Mesendoderm (in vitro differentiated cells): ENCODE data around the gene TMEM222.

Experiments used
- DNase-seq: peaks from one replicate; pipeline ENCODE4 v3.0.0; 2013
- H2AK5ac ChIP-seq: 2 replicates; pipeline ENCODE4 v1.6.1; 2013; ENCODE audit warnings: low read length, inconsistent platforms
- H2BK120ac ChIP-seq: 2 replicates; pipeline ENCODE4 v1.6.1; 2013; ENCODE audit warnings: low read depth, mild to moderate bottlenecking, low read length, moderate library complexity, mixed read lengths
- H2BK15ac ChIP-seq: replicated peaks from 2 replicates; pipeline ENCODE4 v1.6.1; 2013; ENCODE audit warnings: low read depth, mild to moderate bottlenecking, moderate library complexity
- H2BK5ac ChIP-seq: 2 replicates; pipeline ENCODE4 v1.6.1; 2013; ENCODE audit warnings: low read length, inconsistent platforms
- H3K18ac ChIP-seq: 2 replicates; pipeline ENCODE4 v1.6.1; 2013; ENCODE audit warnings: mild to moderate bottlenecking, low read length, mixed read lengths
- H3K23ac ChIP-seq: one replicate; pipeline ENCODE4 v1.6.1; 2013; ENCODE audit warnings: low read length
- H3K27ac ChIP-seq: 2 replicates; pipeline ENCODE4 v1.5.1; 2013; ENCODE audit warnings: low read depth, mild to moderate bottlenecking, inconsistent platforms, low read length, moderate library complexity
- H3K27me3 ChIP-seq: 2 replicates; pipeline ENCODE4 v1.6.1; 2013; ENCODE audit warnings: low read length, control low read depth, mild to moderate bottlenecking, inconsistent platforms; ENCODE audit not compliant: insufficient read depth, poor library complexity
- H3K36me3 ChIP-seq: 2 replicates; pipeline ENCODE4 v1.6.1; 2013; ENCODE audit warnings: low read length, inconsistent platforms; ENCODE audit not compliant: control insufficient read depth, insufficient read depth
- H3K4ac ChIP-seq: one replicate; pipeline ENCODE4 v1.6.1; 2013; ENCODE audit warnings: low read depth, mild to moderate bottlenecking, low read length, moderate library complexity
- H3K4me1 ChIP-seq: 2 replicates; pipeline ENCODE4 v1.6.1; 2013; ENCODE audit warnings: low read depth, low read length, inconsistent platforms; ENCODE audit not compliant: control insufficient read depth
- H3K4me2 ChIP-seq: 2 replicates; pipeline ENCODE4 v1.6.1; 2013; ENCODE audit warnings: low read length
- H3K4me3 ChIP-seq: 2 replicates; pipeline ENCODE4 v1.5.1; 2013; ENCODE audit warnings: mild to moderate bottlenecking, low read length
- H3K56ac ChIP-seq: one replicate; pipeline ENCODE4 v1.6.1; 2013; ENCODE audit warnings: low read length
- H3K79me1 ChIP-seq: 2 replicates; pipeline ENCODE4 v1.6.1; 2013; ENCODE audit warnings: low read length, inconsistent platforms
- H3K79me2 ChIP-seq: 2 replicates; pipeline ENCODE4 v1.6.1; 2013; ENCODE audit warnings: mild to moderate bottlenecking, low read length; ENCODE audit not compliant: control insufficient read depth, insufficient read depth
- H3K9ac ChIP-seq: 2 replicates; pipeline ENCODE4 v1.6.1; 2013; ENCODE audit warnings: low read length, inconsistent platforms
- H4K5ac ChIP-seq: one replicate; pipeline ENCODE4 v1.6.1; 2013; ENCODE audit warnings: low read length
- H4K8ac ChIP-seq: one replicate; pipeline ENCODE4 v1.6.1; 2013; ENCODE audit warnings: low read depth, mild to moderate bottlenecking, control low read depth, low read length, moderate library complexity
- WGBS: extraction: QIAGEN DNeasy Blood & Tissue Kit; methylation state at CpG from one replicate; pipeline ENCODE4 v1.1.7; 2013; ENCODE audit warnings: low lambda C conversion rate, missing lambda C conversion rate; ENCODE audit not compliant: insufficient coverage; ENCODE audit errors: extremely low coverage; 5-methylcytosine and 5-hydroxymethylcytosine counted together

TMEM222 gene

DNA sequence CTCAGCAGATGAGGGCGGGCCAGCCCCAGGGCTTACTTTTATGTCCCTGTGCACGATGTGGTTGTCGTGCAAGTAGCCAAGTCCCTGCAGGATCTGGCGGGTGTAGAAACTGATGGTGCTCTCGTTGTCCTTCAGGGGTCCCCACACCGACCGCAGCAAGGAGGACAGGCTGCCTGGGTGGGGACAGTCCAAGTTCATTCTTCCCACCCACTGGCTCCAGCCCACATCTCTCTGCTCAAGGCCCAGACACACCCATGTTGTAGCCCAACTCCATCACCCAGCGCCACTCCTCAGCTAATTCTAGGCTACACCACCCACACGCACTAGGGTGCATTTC is 37.8 kb downstream of the TMEM222 start:
- Histone ChIP-seq H3K79me1 (no peaks in the 10 kb centered on the region), H3K27ac (no peak overlapping the region), H2AK5ac (no peak overlapping the region), H3K79me2 (no peaks in the 10 kb centered on the region), H3K18ac (no peak overlapping the region), H3K36me3 (no peaks in the 10 kb centered on the region), H4K5ac (no peak overlapping the region), H3K27me3 (no peaks in the 10 kb centered on the region), H3K23ac (no peak overlapping the region), H3K4me1 (peaks cover 6% of the 10 kb centered on the region), H2BK120ac (no peak overlapping the region), H2BK15ac (no peak overlapping the region), H3K4ac (no peak overlapping the region), H3K4me2 (peak overlapping the region; percentile 49), H2BK5ac (no peak overlapping the region), H3K4me3 (no peak overlapping the region), H3K9ac (peak overlapping the region; percentile 11), H3K56ac (peak overlapping the region; percentile 37), H4K8ac (no peak overlapping the region)
- WGBS, result no CpG with 5 or more reads among the region's 9 CpGs
- DNase-seq, result no peak

DNA sequence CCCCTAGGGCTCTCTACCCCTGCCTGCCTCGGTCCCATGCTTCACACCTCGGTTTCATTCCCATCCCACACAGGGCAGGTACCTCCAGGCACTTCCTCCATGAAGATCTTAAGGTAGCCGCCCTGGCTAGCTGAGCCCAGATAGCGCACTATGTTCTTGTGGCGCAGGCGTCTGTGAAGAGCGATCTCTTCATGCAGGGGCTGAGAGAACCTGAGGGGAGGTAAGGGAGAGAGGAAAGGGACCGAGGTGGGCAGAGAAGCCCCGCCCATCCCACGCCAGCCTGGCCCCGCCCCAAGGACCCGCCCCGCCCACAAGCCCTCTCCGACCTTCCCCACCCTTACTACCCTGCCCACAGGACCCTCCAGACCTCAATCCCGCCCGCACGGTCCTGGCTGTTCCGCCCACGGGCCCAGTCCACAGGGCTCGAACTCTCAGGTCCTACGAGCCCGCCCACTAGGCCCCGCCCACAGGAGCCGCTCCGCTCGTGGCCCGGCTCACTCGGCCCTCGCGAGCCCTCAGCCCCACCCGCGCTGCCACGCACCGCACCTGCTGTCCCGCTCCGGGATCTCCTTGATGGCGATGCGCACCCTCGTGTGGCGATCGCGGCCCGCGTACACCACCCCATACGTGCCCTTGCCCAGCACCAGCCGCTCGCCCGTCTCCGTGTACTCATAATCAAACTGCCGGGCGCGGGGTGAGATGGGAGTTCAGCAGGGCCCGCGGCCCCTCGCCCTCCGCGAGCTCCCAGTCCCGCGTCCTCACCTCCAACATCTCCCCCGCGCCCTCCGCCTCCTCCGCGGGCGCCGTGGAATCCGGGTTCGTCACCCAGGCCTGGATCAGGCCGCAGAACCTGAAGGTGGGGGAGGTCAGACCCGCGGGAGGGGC is 38.4 kb downstream of the TMEM222 start:
- Histone ChIP-seq H3K4ac (no peak overlapping the region), H3K27me3 (no peaks in the 10 kb centered on the region), H3K4me1 (peaks cover 9% of the 10 kb centered on the region), H3K4me3 (peak overlapping the region; percentile 24), H2AK5ac (no peak overlapping the region), H2BK15ac (no peak overlapping the region), H4K5ac (no peak overlapping the region), H2BK5ac (no peak overlapping the region), H3K79me2 (no peaks in the 10 kb centered on the region), H3K4me2 (peak overlapping the region; percentile 68), H4K8ac (no peak overlapping the region), H3K27ac (no peak overlapping the region), H3K79me1 (no peaks in the 10 kb centered on the region), H3K56ac (peak overlapping the region; percentile 94), H2BK120ac (no peak overlapping the region), H3K23ac (no peak overlapping the region), H3K9ac (peak overlapping the region; percentile 67), H3K36me3 (no peaks in the 10 kb centered on the region), H3K18ac (no peak overlapping the region)
- peak; percentile 32 for DNase-seq
- WGBS, result no CpG with 5 or more reads among the region's 71 CpGs

DNA sequence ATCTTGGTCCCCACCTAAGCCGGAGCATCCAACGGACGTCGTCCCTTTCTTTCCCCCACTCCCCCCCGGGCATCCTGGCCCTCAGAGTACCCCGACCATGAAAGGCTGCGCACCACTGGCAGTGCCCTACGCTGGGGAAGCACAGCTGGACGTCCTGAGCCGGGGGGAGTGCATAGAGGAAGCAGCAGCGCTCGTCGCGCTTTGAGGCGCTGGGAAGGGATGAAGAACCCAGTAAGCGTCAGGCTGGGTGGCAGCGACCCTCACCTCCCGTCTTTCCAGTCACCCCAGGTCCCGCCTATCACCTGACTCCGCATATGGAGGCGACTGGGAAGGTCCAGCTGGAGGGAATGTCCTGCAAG is 39.1 kb downstream of the TMEM222 start:
- H4K8ac ChIP-seq, result no peak overlapping the region
- H3K4ac ChIP-seq, result no peak overlapping the region
- no peak overlapping the region for H3K27ac ChIP-seq
- H3K18ac ChIP-seq, result no peak overlapping the region
- H3K4me2 ChIP-seq, result peak overlapping the region; percentile 68
- H3K56ac ChIP-seq, result peak overlapping the region; percentile 94
- no peaks in the 10 kb centered on the region for H3K36me3 ChIP-seq
- no peak overlapping the region for H2AK5ac ChIP-seq
- H3K9ac ChIP-seq, result peak overlapping the region; percentile 67
- peaks cover 9% of the 10 kb centered on the region for H3K4me1 ChIP-seq
- no peak overlapping the region for H4K5ac ChIP-seq
- no CpG with 5 or more reads among the region's 21 CpGs for WGBS
- H2BK120ac ChIP-seq, result no peak overlapping the region
- no peak for DNase-seq
- H3K27me3 ChIP-seq, result no peaks in the 10 kb centered on the region
- H3K4me3 ChIP-seq, result peak overlapping the region; percentile 24
- no peak overlapping the region for H2BK15ac ChIP-seq
- no peaks in the 10 kb centered on the region for H3K79me2 ChIP-seq
- no peaks in the 10 kb centered on the region for H3K79me1 ChIP-seq
- no peak overlapping the region for H3K23ac ChIP-seq
- no peak overlapping the region for H2BK5ac ChIP-seq

DNA sequence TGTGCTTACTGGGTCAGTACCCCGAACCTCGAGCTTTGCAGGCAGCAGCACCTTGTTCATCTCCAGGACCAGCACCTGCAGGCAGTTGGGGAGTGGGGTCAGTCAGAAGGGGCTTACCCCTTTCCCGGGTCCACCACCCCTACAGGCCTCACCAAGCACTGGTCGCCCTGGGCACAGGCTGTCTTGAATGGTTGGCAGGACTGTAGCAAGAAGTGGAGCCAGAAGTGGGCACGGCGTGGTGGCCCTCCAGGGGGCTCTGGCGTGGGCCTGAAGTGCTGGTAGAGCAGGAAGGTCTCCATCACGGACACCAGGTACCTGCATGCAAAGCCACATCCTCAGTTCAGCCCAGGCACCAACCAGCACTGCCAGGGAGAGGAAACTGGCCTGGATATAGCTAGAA is 39.6 kb downstream of the TMEM222 start:
- Histone ChIP-seq H3K27me3 (no peaks in the 10 kb centered on the region), H3K27ac (no peak overlapping the region), H2BK5ac (no peak overlapping the region), H3K23ac (no peak overlapping the region), H3K36me3 (no peaks in the 10 kb centered on the region), H3K79me2 (no peaks in the 10 kb centered on the region), H2BK15ac (no peak overlapping the region), H2BK120ac (no peak overlapping the region), H3K4me1 (peaks cover 9% of the 10 kb centered on the region), H4K8ac (no peak overlapping the region), H3K4ac (no peak overlapping the region), H3K4me2 (no peak overlapping the region), H3K9ac (no peak overlapping the region), H3K79me1 (no peaks in the 10 kb centered on the region), H3K4me3 (no peak overlapping the region), H2AK5ac (no peak overlapping the region), H3K18ac (no peak overlapping the region), H3K56ac (no peak overlapping the region), H4K5ac (no peak overlapping the region)
- DNase-seq, result no peak
- WGBS, result no CpG with 5 or more reads among the region's 8 CpGs

DNA sequence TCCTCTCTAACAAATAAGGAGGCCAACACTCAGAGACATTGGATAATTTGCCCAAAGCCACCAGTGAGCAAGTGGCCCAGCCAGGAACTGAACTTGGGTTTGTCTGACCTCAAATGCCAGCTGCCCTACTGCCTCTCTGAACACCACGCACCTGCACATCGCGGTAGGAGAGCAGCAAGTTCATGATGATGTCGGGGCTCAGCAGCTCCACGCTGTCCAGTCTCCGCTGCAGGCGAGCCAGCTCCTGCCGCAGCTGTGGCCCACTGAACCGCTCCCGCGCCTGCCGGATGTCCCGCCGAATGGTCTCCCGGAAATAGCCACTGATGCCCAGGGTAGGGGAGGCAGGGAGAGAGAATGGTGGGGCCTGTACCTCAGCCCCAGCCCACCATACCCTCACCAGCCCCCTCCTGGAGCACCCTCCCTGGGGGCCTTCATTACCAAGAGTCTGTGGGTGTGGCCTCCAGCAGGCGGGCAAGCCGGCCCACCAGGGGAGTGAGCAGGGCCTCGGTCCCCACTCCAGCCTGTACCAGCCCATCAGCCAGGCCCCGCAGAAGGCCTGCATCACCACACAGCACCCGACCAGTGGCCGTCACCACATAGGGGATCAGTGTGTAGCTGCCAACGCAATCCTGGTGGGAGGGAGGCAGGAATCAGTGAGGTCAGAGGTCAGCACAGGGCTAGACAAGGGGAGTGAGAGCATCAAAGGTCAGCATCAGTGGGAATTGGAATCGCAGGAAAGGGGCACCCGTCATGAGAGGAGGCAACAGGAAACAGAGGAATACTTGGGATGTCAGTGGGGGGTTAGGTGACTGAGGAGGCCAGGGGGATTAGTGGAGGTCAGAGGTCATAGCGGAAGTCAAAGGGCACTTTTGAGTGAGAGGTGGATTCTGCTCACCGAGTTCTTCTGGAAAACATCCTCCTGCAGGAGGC is 42.1 kb downstream of the TMEM222 start:
- H3K18ac ChIP-seq, result no peak overlapping the region
- no peak overlapping the region for H2BK15ac ChIP-seq
- H3K36me3 ChIP-seq, result no peaks in the 10 kb centered on the region
- no peak overlapping the region for H4K5ac ChIP-seq
- no peak overlapping the region for H2BK120ac ChIP-seq
- no peak overlapping the region for H4K8ac ChIP-seq
- no peak overlapping the region for H3K9ac ChIP-seq
- no peak overlapping the region for H3K4me3 ChIP-seq
- no peak overlapping the region for H2AK5ac ChIP-seq
- H3K4me1 ChIP-seq, result peaks cover 7% of the 10 kb centered on the region
- DNase-seq, result no peak
- no peaks in the 10 kb centered on the region for H3K79me1 ChIP-seq
- H3K4me2 ChIP-seq, result no peak overlapping the region
- no peak overlapping the region for H2BK5ac ChIP-seq
- no peaks in the 10 kb centered on the region for H3K79me2 ChIP-seq
- H3K27ac ChIP-seq, result no peak overlapping the region
- no peak overlapping the region for H3K23ac ChIP-seq
- no peak overlapping the region for H3K56ac ChIP-seq
- H3K4ac ChIP-seq, result no peak overlapping the region
- H3K27me3 ChIP-seq, result no peaks in the 10 kb centered on the region
- no CpG with 5 or more reads among the region's 26 CpGs for WGBS
